GM13976 (cell line): ENCODE data around the gene TMEM219.
"Not testable (repeated sequence)": the region's sequence is repeated elsewhere in the genome, so short reads cannot be mapped to it uniquely, and the experiment has no call there.

ENCODE experiments used
- DNase-seq: peaks from one replicate; pipeline ENCODE4 v3.0.0; 2012; ENCODE audit warnings: low spot score
- CTCF ChIP-seq: IDR thresholded peaks from 2 replicates; pipeline ENCODE4 v1.5.1; 2012; ENCODE audit warnings: borderline replicate concordance, mild to moderate bottlenecking; ENCODE audit not compliant: insufficient read depth; ENCODE audit errors: extremely low read depth, missing control alignments, control extremely low read depth
- in situ Hi-C: fragments of 300-500 bp; cut with MboI; formaldehyde crosslinking; loops from one replicate; pipeline ENCODE4 v1.12.0; 2022; ENCODE audit warnings: low sequenced_read_pairs, mixed read lengths, inconsistent platforms; ENCODE audit not compliant: unreplicated experiment

Gene TMEM219

GRCh38 chr16:29927070-29927905 lies 34.6 kb upstream of the TMEM219 start:
- in situ Hi-C loops = no loop called here

GRCh38 chr16:29931750-29932149 lies 30.1 kb upstream of the TMEM219 start:
- in situ Hi-C loops = not testable (repeated sequence)

More at GRCh38 chr16:29927070-29927905, 34.6 kb upstream of the TMEM219 start:
- TF ChIP-seq CTCF = no peak
- no peak for DNase-seq

GRCh38 chr16:29940656-29941055 lies 21.2 kb upstream of the TMEM219 start:
- in situ Hi-C loops = no loop called here
- no peak for DNase-seq
- no peak for TF ChIP-seq CTCF

More at GRCh38 chr16:29931750-29932149, 30.1 kb upstream of the TMEM219 start:
- not testable (repeated sequence) for DNase-seq

- DNase-seq = no peak
- TF ChIP-seq CTCF = no peak
- in situ Hi-C loops = no loop called here
These were observed 17.8 kb upstream of the TMEM219 start for GRCh38 chr16:29943846-29944799.

GRCh38 chr16:29947897-29948296 lies 14.0 kb upstream of the TMEM219 start:
- in situ Hi-C loops = no loop called here
- no peak for TF ChIP-seq CTCF
- DNase-seq = no peak

GRCh38 chr16:29950806-29951461 lies 10.9 kb upstream of the TMEM219 start:
- TF ChIP-seq CTCF = no peak
- in situ Hi-C loops = no loop called here
- no peak for DNase-seq
